Measurements from ENCODE around the gene ASB13. TPM values are rescaled to one million over a fixed set of nuclear protein-coding genes. Genes with fewer than 3 reads are reported as not detected.

Gene ASB13
- total and polyA plus RNA-seq, 2 donors (not counting 1 experiment from before 2014, with no cell fraction given) = 2.5 to 4.4 TPM

DNA sequence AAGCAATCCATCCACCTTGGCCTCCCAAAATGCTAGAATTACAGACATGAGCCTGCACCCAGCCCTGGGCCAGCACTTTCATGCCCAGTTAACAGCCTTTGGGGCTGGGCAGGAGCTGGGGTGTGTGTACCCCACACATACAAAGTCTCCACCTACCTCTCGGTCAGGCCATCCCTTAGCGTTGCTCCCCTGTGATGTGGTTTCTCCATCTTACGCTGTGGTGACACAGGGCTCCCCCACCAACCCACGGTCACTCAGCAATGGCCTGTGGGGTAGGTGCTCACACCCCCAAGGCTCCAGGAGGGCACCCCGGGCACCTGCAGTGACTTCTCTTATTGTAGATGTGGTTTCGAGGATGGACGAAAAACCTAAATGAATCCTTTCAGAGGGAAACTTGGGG lies 58.8 kb downstream of the ASB13 start:
- intact Hi-C loops (cut with micrococcal nuclease) = no loop called here

DNA sequence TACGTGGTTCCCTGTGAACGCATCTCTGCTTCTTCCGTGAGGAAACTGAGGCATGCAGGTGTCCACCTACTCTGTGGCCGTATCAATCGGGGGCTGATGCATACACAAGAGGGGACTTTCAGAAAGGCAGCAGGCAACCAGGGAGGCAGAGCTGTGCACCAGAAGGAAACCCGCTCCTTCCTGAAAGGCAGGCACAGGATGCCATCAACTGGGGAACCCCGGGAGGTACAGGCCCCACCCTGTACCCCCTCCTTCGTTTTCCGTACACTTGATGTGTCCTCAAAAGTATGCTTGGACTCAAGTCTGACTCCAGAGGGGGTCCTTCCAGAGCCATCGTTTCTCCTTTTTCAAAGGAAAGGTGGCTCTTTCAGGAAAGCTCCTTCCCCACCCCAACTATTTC lies 59.5 kb downstream of the ASB13 start:
- ATAC-seq (ENCODE audit: low read depth) (no peak), DNase-seq (no peak)
- no peak for TF ChIP-seq CTCF (IDR thresholded peaks at IDR 0.05)
- no peak for TF ChIP-seq EZH2 (IDR thresholded peaks at IDR 0.05; ENCODE audit: borderline replicate concordance, insufficient read depth, low read depth, low read length, poor library complexity, severe bottlenecking)
- no peaks in the 10 kb centered on the region for H3K4me1 ChIP-seq (ENCODE audit: control insufficient read depth in 2 of 2, insufficient read depth in 2 of 2, low read length in 2 of 2)
- H3K4me1 Mint-ChIP-seq = no peaks in the 10 kb centered on the region
- no peak overlapping the region for H3K9ac ChIP-seq (ENCODE audit: low read length)
- H3K9me3 ChIP-seq (ENCODE audit: control extremely low read depth in 1 of 3, control insufficient read depth in 2 of 3, insufficient read depth in 1 of 3, low read length in 2 of 3) = peaks cover 0 to 13% (median 5%) of the 10 kb centered on the region in 3 donors
- H2AFZ ChIP-seq (ENCODE audit: insufficient read depth, low read depth, low read length, poor library complexity, severe bottlenecking) = no peak overlapping the region
- no peak overlapping the region for H3K4me3 ChIP-seq (ENCODE audit: control extremely low read depth in 1 of 5, extremely low read depth in 1 of 5, insufficient read depth in 1 of 5, low read depth in 2 of 5, low read length in 4 of 5)
- WGBS (ENCODE audit: insufficient coverage) = 39% methylated on average over 9 of the region's 10 CpGs
- H3K9me3 Mint-ChIP-seq (ENCODE audit: insufficient read depth) = no peaks in the 10 kb centered on the region
- ChIA-PET POLR2A (no interaction called here), CTCF (interaction anchor here (1.2 to 2.6 kb wide), 3 partner anchors 16 to 757 kb away, joined by 3 to 10 read pairs (median 4); no protein-coding TSS in a partner anchor)
- H3K27ac Mint-ChIP-seq = no peak overlapping the region
- no peaks in the 10 kb centered on the region for H3K36me3 ChIP-seq (replicated peaks in 1 of 2; ENCODE audit: control extremely low read depth in 1 of 2, control insufficient read depth in 1 of 2, extremely low read depth in 1 of 2, insufficient read depth in 2 of 2, low read length in 1 of 2)
- H3K4me3 Mint-ChIP-seq = no peak overlapping the region
- no peak overlapping the region for H3K27ac ChIP-seq (ENCODE audit: low read length in 2 of 2)
- H3K4me2 ChIP-seq (replicated peaks; ENCODE audit: low read depth, low read length, poor library complexity, severe bottlenecking) = no peak overlapping the region
- H3K27me3 Mint-ChIP-seq = peaks cover 17% of the 10 kb centered on the region
- H4K20me1 ChIP-seq (ENCODE audit: control insufficient read depth, insufficient read depth, low read length, poor library complexity, severe bottlenecking) = no peaks in the 10 kb centered on the region
- intact Hi-C loops (cut with micrococcal nuclease) = no loop called here
- H3K79me2 ChIP-seq (ENCODE audit: control insufficient read depth, insufficient read depth, low read length) = no peaks in the 10 kb centered on the region
- peaks cover 0 to 18% (median 2%) of the 10 kb centered on the region in 4 experiments for H3K27me3 ChIP-seq (replicated peaks in 1 of 4; ENCODE audit: control extremely low read depth in 1 of 4, control insufficient read depth in 3 of 4, insufficient read depth in 4 of 4, low read length in 3 of 4)

More for the DNA sequence above, 58.8 kb downstream of the ASB13 start:
- Histone ChIP-seq H3K27ac (ENCODE audit: low read length in 2 of 2) (no peak overlapping the region), H3K9me3 (ENCODE audit: control extremely low read depth in 1 of 3, control insufficient read depth in 2 of 3, insufficient read depth in 1 of 3, low read length in 2 of 3) (peaks cover 0 to 12% (median 5%) of the 10 kb centered on the region in 3 donors), H3K79me2 (ENCODE audit: control insufficient read depth, insufficient read depth, low read length) (no peaks in the 10 kb centered on the region), H3K27me3 (replicated peaks in 1 of 4; ENCODE audit: control extremely low read depth in 1 of 4, control insufficient read depth in 3 of 4, insufficient read depth in 4 of 4, low read length in 3 of 4) (peaks cover 0 to 18% (median 2%) of the 10 kb centered on the region in 4 experiments), H3K36me3 (replicated peaks in 1 of 2; ENCODE audit: control extremely low read depth in 1 of 2, control insufficient read depth in 1 of 2, extremely low read depth in 1 of 2, insufficient read depth in 2 of 2, low read length in 1 of 2) (no peaks in the 10 kb centered on the region), H4K20me1 (ENCODE audit: control insufficient read depth, insufficient read depth, low read length, poor library complexity, severe bottlenecking) (no peaks in the 10 kb centered on the region), H2AFZ (ENCODE audit: insufficient read depth, low read depth, low read length, poor library complexity, severe bottlenecking) (no peak overlapping the region), H3K4me1 (ENCODE audit: control insufficient read depth in 2 of 2, insufficient read depth in 2 of 2, low read length in 2 of 2) (no peaks in the 10 kb centered on the region), H3K4me3 (ENCODE audit: control extremely low read depth in 1 of 5, extremely low read depth in 1 of 5, insufficient read depth in 1 of 5, low read depth in 2 of 5, low read length in 4 of 5) (no peak overlapping the region), H3K4me2 (replicated peaks; ENCODE audit: low read depth, low read length, poor library complexity, severe bottlenecking) (no peak overlapping the region), H3K9ac (ENCODE audit: low read length) (no peak overlapping the region)
- ChIA-PET CTCF (interaction anchor here (1.2 to 2.6 kb wide), 2 partner anchors 15 to 161 kb away, joined by 3 to 10 read pairs; no protein-coding TSS in a partner anchor), POLR2A (no interaction called here)
- 63% methylated on average over 6 of the region's 7 CpGs for WGBS (ENCODE audit: insufficient coverage)
- H3K4me3 Mint-ChIP-seq = no peak overlapping the region
- no peak overlapping the region for H3K27ac Mint-ChIP-seq
- no peaks in the 10 kb centered on the region for H3K9me3 Mint-ChIP-seq (ENCODE audit: insufficient read depth)
- H3K27me3 Mint-ChIP-seq = peaks cover 17% of the 10 kb centered on the region
- no peaks in the 10 kb centered on the region for H3K4me1 Mint-ChIP-seq
- ATAC-seq (ENCODE audit: low read depth) (no peak), DNase-seq (no peak)
- TF ChIP-seq CTCF (IDR thresholded peaks at IDR 0.05) = no peak
